HL-60 (cell line): Measurements from ENCODE around the gene ACAT1.

Source experiments
- GABPA ChIP-seq: IDR thresholded peaks from 2 replicates; pipeline ENCODE4 v1.6.1; 2012; ENCODE audit warnings: low read depth
- POLR2AphosphoS5 ChIP-seq: IDR thresholded peaks from 2 replicates; pipeline ENCODE4 v1.6.1; 2012; ENCODE audit warnings: low read depth
- SPI1 ChIP-seq: IDR thresholded peaks from 2 replicates; pipeline ENCODE4 v1.6.1; 2012; ENCODE audit warnings: low read depth, mild to moderate bottlenecking, borderline replicate concordance
- TF ChIP-seq, protein P1 (sequence below): IDR thresholded peaks from one replicate; pipeline ENCODE4 v1.5.1; 2011; ENCODE audit warnings: low read length, control low read depth, inconsistent platforms; ENCODE audit not compliant: insufficient read depth
- TF ChIP-seq, protein P2 (sequence below): IDR thresholded peaks from 2 replicates; pipeline ENCODE4 v1.6.1; 2012; ENCODE audit warnings: low read depth; ENCODE audit not compliant: insufficient replicate concordance

DNA sequence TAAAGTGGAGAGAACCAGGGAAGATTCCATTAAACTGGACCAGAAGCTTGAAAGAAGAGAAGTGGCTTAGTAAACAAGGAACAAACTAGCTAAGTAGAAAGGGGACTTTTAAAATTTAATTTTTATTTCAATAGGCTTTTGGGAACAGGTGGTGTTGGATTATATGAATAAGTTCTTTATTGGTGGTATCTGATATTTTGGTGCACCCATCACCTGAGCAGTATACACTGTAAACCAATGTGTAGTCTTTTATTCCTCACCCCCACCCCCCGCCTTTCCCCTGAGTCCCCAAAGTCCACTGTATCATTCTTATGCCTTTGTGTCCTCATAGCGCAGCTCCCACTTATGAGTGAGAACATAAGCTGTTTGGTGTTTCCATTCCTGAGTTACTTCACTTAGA lies 7.4 kb downstream of the ACAT1 start:
- TF ChIP-seq, protein P1, sequence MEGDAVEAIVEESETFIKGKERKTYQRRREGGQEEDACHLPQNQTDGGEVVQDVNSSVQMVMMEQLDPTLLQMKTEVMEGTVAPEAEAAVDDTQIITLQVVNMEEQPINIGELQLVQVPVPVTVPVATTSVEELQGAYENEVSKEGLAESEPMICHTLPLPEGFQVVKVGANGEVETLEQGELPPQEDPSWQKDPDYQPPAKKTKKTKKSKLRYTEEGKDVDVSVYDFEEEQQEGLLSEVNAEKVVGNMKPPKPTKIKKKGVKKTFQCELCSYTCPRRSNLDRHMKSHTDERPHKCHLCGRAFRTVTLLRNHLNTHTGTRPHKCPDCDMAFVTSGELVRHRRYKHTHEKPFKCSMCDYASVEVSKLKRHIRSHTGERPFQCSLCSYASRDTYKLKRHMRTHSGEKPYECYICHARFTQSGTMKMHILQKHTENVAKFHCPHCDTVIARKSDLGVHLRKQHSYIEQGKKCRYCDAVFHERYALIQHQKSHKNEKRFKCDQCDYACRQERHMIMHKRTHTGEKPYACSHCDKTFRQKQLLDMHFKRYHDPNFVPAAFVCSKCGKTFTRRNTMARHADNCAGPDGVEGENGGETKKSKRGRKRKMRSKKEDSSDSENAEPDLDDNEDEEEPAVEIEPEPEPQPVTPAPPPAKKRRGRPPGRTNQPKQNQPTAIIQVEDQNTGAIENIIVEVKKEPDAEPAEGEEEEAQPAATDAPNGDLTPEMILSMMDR: no peak
- TF ChIP-seq, protein P2, sequence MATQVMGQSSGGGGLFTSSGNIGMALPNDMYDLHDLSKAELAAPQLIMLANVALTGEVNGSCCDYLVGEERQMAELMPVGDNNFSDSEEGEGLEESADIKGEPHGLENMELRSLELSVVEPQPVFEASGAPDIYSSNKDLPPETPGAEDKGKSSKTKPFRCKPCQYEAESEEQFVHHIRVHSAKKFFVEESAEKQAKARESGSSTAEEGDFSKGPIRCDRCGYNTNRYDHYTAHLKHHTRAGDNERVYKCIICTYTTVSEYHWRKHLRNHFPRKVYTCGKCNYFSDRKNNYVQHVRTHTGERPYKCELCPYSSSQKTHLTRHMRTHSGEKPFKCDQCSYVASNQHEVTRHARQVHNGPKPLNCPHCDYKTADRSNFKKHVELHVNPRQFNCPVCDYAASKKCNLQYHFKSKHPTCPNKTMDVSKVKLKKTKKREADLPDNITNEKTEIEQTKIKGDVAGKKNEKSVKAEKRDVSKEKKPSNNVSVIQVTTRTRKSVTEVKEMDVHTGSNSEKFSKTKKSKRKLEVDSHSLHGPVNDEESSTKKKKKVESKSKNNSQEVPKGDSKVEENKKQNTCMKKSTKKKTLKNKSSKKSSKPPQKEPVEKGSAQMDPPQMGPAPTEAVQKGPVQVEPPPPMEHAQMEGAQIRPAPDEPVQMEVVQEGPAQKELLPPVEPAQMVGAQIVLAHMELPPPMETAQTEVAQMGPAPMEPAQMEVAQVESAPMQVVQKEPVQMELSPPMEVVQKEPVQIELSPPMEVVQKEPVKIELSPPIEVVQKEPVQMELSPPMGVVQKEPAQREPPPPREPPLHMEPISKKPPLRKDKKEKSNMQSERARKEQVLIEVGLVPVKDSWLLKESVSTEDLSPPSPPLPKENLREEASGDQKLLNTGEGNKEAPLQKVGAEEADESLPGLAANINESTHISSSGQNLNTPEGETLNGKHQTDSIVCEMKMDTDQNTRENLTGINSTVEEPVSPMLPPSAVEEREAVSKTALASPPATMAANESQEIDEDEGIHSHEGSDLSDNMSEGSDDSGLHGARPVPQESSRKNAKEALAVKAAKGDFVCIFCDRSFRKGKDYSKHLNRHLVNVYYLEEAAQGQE: no peak
- TF ChIP-seq POLR2AphosphoS5 (no peak), SPI1 (no peak), GABPA (no peak)
